GM12873 (cell line): ENCODE measurements around the gene GPR171.

Source experiments
- TF ChIP-seq, protein P1 (sequence below): IDR thresholded peaks from 2 replicates; pipeline ENCODE4 v1.5.1; 2012; ENCODE audit warnings: low read depth, mild to moderate bottlenecking, moderate library complexity, low read length, control low read depth; ENCODE audit not compliant: insufficient read depth; ENCODE audit errors: missing control alignments

Gene GPR171

DNA sequence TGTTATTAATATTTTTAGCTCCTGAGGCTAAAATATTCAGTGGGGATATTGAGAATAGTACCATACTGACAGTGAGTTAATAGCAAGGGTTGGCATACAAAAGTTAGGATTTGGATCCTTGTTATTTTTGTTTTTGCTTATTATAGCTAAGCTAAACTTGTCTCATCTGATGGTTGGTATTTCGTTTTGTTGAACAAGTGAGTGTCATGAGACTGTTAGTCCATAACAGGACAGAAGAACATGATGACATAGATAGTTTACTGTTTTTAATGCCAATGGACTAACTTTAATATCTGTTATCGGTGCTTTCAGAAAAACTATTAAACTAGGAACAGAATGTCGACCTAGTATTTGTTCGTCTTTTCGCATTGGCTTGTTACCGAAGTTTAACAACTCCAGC lies 48.5 kb downstream of the GPR171 start:
- TF ChIP-seq, protein P1, sequence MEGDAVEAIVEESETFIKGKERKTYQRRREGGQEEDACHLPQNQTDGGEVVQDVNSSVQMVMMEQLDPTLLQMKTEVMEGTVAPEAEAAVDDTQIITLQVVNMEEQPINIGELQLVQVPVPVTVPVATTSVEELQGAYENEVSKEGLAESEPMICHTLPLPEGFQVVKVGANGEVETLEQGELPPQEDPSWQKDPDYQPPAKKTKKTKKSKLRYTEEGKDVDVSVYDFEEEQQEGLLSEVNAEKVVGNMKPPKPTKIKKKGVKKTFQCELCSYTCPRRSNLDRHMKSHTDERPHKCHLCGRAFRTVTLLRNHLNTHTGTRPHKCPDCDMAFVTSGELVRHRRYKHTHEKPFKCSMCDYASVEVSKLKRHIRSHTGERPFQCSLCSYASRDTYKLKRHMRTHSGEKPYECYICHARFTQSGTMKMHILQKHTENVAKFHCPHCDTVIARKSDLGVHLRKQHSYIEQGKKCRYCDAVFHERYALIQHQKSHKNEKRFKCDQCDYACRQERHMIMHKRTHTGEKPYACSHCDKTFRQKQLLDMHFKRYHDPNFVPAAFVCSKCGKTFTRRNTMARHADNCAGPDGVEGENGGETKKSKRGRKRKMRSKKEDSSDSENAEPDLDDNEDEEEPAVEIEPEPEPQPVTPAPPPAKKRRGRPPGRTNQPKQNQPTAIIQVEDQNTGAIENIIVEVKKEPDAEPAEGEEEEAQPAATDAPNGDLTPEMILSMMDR: no peak

DNA sequence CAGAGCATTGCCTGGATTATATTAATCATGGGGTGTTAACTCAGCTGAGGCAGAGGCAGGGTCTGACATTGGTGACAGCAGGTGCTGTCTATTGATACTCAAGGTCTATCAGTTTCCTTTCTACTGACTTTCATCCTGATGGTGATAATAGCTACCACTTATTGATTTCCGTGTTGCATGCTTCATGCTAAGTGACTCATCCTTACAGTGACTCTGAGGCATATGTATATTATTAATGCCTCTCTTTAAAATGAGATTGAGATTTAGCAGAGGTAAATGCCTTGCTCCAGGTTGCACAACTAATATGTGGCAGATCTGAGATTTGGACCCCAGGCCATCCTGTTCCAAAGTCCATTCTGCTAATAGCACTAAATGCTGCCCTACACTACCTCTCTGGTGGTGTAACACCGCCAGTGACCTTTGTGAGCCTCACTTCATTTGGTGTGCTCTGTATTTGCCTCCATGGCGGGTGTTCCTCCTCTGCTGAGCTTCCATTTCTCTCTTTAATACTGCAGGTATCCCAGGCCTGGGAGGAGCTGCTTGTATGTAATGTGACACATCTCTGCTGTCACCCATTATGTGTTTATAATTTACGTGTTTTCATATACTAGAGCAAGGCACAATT lies 50.4 kb downstream of the GPR171 start:
- TF ChIP-seq, protein P1: no peak
